Lower leg skin (tissue), 4 donors: Measurements from ENCODE around the gene ILKAP. TPM values are rescaled to one million over a fixed set of nuclear protein-coding genes. Genes with fewer than 3 reads are reported as not detected.

Source experiments
- DNase-seq, 2 donors: peaks; one replicate each; pipeline ENCODE4 v3.0.0-alpha.2; 2019; ENCODE audit warnings: low spot score in 2 of 2
- H3K4me3 ChIP-seq: fragments of 200-600 bp; sonication (generic); 2 replicates; pipeline ENCODE4 v1.5.1; 2017; ENCODE audit warnings: mild to moderate bottlenecking, low read depth; ENCODE audit not compliant: poor library complexity, severe bottlenecking
- CTCF ChIP-seq, 3 donors: fragments of 450-650 bp; IDR thresholded peaks; one replicate each; pipeline ENCODE4 v1.5.1; 2016; ENCODE audit warnings: antibody characterized with exemption in 3 of 3, mild to moderate bottlenecking in 3 of 3, moderate library complexity in 2 of 3
- POLR2A ChIP-seq, 2 donors: fragments of 450-650 bp; IDR thresholded peaks; one replicate each; pipeline ENCODE4 v1.6.1; 2016 to 2017; ENCODE audit warnings: antibody characterized with exemption in 2 of 2, mild to moderate bottlenecking in 1 of 2, moderate library complexity in 1 of 2
- WGBS, 2 donors: methylation state at CpG; one replicate each; pipeline ENCODE4 v1.1.5; 2018; 5-methylcytosine and 5-hydroxymethylcytosine counted together
- intact Hi-C: fragments of 100-400 bp; cut with DNase I; formaldehyde crosslinking; loops from one replicate; pipeline ENCODE4 v1.15.0; 2023; ENCODE audit warnings: low total_unique reads
- total RNA-seq, 4 donors: library from RNA; depleted of rRNA; stranded (reverse); fragments of >200 nt; gene quantifications; one replicate each; pipeline ENCODE4 v1.1.0, GENCODE V29; 2016

The ILKAP gene
- total RNA-seq, 4 donors from 2014 or later: 22.8 to 73.5 (median 32.1) TPM

DNA sequence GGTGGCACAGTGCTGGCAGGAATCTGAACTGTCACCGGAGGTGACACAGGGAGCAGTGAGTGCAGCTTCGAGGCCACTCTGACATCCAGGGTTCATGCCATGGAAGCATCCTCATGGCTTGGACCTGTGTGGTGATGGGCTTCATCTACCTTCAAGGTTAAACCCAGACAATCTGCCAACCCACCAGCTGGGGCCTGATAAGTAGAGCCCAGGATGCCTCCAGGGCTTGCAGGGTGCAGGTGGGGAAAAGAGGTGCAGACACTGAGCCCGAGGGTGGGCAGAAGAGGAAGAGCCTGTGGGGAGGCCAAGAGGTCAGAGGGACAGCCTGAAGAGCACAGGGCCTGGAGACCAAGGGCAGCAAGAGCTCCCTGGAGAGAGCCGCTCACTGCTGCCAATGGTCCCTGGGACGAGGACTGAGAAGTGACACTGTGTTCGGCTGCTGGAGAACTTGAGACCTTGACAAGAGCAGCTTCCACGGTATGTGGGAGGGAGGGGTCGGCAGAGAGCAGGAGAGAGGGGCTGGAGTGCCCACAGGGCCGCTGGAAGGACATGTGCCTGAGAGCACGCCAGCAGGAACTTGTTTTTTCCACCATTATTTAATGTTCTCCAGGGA is 44.5 kb upstream of the ILKAP start:
- TF ChIP-seq POLR2A (IDR thresholded peaks at IDR 0.05): no peak
- TF ChIP-seq CTCF (IDR thresholded peaks at IDR 0.05): no peak
- 81 to 83% methylated on average over 10 of the region's 10 CpGs for WGBS, 2 donors
- H3K4me3 ChIP-seq: no peak overlapping the region
- no peak for DNase-seq
- intact Hi-C loops: loop anchor here (10.0 kb wide), 1 partner anchor 373 kb away; no protein-coding TSS in a partner anchor

GRCh38 chr2:238247002-238247822 is 43.7 kb upstream of the ILKAP start:
- intact Hi-C loops: loop anchor here (10.0 kb wide), 1 partner anchor 372 kb away; no protein-coding TSS in a partner anchor
- WGBS, 2 donors: 88 to 89% methylated on average over 13 of the region's 13 CpGs
- no peak overlapping the region for H3K4me3 ChIP-seq
- no peak for DNase-seq
- TF ChIP-seq CTCF (IDR thresholded peaks at IDR 0.05): no peak
- no peak for TF ChIP-seq POLR2A (IDR thresholded peaks at IDR 0.05)

DNA sequence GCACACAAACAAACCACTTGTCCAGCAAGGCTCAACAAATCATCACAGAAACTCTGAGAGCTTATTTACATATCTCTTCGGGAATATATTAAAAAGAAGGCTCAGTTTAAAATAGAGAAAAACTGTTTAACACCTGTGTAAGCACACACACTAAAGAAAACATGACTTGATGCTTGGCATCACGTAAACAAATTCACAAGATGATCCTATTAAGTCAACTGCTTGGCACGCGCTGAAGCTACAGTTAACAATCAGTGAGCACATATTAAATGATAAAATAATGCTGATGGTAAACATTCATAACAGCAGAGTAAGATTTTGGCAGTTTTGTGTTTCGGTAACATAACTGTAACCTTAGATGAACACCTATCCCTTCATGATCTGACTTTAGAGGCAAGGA is 40.7 kb upstream of the ILKAP start:
- TF ChIP-seq CTCF (IDR thresholded peaks at IDR 0.05) (no peak), POLR2A (IDR thresholded peaks at IDR 0.05) (no peak)
- WGBS, 2 donors: 80 to 94% methylated on average over 5 of the region's 5 CpGs
- H3K4me3 ChIP-seq: no peak overlapping the region
- intact Hi-C loops: loop anchor here (10.0 kb wide), 1 partner anchor 369 kb away; no protein-coding TSS in a partner anchor
- DNase-seq: no peak

GRCh38 chr2:238243496-238244076 is 40.1 kb upstream of the ILKAP start:
- intact Hi-C loops: loop anchor here (10.0 kb wide), 1 partner anchor 369 kb away; no protein-coding TSS in a partner anchor
- TF ChIP-seq POLR2A (IDR thresholded peaks at IDR 0.05): no peak
- TF ChIP-seq CTCF (IDR thresholded peaks at IDR 0.05): no peak
- no peak for DNase-seq
- 83% methylated on average over 10 of the region's 10 CpGs for WGBS, 2 donors
- no peak overlapping the region for H3K4me3 ChIP-seq

DNA sequence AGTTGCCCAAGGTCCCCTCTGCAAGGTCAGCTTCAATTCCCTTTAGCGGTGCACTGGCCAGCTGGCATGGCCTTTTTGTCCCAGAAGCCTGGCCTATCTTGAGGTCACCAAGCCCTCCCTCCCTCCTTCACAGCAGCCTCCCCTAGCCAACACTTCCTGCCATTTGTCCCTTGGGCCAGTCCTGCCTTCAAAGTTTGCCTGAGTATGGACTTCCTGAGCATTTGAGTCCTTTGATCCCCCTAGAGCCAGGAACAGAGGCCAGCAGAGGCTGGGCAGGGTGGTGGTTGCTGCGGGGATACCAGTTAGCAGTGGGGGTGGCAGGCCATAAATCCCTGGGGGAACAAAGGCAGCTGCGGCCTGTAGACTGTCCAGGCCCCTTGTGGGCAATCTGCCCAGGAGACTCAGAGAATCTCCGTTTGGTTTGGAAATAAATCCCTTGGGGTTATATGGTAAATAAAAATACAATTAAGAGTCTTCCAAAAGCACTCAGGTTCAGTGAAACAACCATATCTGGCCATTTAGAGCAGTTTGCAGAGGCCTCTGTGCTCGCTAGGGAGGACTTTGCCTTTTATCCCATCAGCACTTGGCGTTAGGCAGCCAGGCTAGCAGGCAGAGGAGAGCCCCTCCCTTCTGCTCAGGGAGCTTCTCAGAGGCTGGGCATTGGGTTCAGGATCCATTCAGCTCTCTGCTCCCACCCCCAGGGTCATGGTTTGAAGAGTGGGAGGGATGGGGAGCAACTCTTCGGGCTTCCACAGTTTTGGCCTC is 39.4 kb upstream of the ILKAP start:
- intact Hi-C loops: loop anchor here (10.0 kb wide), 1 partner anchor 368 kb away; no protein-coding TSS in a partner anchor
- 61 to 63% methylated on average over 7 of the region's 7 CpGs for WGBS, 2 donors
- H3K4me3 ChIP-seq: no peak overlapping the region
- DNase-seq: no peak
- TF ChIP-seq POLR2A (IDR thresholded peaks at IDR 0.05) (no peak), CTCF (IDR thresholded peaks at IDR 0.05) (no peak)
